Measurements from ENCODE around the gene ATXN10.

ATXN10 gene

DNA sequence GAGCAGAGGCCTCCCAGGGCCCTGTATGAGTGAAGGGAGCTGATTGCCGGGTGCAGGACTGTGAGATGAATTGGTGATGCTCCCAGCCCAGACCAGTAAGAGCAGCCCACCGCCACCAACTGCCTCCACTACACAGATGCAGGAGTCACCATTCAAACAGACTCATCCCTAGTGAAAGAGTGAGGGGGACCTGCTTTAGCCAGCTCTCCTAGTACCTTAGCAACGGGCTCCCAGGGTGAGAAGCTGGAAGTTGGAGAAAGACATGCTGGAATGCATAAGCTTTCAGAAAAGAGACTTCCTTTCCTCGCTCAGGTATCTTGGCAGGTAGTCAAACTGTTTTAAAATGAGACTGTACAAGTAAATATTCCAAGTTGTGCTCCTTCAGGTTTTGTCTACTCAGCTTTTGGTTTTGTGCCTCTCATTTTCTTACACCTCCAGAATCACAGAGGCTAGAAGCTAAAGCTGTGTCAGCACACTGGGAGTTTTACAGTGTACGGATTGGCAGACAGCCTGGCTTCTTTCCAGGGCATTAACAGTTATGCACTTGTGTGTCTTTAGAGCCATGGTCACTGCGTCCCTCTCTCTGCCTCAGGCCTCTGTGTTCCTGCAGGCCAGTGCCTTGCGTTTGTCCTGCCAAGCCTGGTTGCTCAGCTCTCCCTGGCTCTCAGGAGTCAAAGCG, 146.2 kb downstream of the ATXN10 start:
- TF ChIP-seq, protein P1, sequence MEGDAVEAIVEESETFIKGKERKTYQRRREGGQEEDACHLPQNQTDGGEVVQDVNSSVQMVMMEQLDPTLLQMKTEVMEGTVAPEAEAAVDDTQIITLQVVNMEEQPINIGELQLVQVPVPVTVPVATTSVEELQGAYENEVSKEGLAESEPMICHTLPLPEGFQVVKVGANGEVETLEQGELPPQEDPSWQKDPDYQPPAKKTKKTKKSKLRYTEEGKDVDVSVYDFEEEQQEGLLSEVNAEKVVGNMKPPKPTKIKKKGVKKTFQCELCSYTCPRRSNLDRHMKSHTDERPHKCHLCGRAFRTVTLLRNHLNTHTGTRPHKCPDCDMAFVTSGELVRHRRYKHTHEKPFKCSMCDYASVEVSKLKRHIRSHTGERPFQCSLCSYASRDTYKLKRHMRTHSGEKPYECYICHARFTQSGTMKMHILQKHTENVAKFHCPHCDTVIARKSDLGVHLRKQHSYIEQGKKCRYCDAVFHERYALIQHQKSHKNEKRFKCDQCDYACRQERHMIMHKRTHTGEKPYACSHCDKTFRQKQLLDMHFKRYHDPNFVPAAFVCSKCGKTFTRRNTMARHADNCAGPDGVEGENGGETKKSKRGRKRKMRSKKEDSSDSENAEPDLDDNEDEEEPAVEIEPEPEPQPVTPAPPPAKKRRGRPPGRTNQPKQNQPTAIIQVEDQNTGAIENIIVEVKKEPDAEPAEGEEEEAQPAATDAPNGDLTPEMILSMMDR (IDR thresholded peaks at IDR 0.05; ENCODE audit: insufficient read depth, low read length, poor library complexity, severe bottlenecking): no peak
- no peak for TF ChIP-seq EZH2phosphoT487 (conservative IDR thresholded peaks at IDR 0.05; ENCODE audit: low read length)
- Histone ChIP-seq H4K20me1 (ENCODE audit: low read depth, low read length) (no peaks in the 10 kb centered on the region), H3K9me3 (ENCODE audit: insufficient read depth, low read length) (no peaks in the 10 kb centered on the region), H3K27me3 (ENCODE audit: low read length) (no peaks in the 10 kb centered on the region), H3K4me3 (ENCODE audit: insufficient read depth, low read length, poor library complexity, severe bottlenecking) (no peak overlapping the region), H3K27ac (ENCODE audit: low read depth, low read length) (no peak overlapping the region), H3K36me3 (ENCODE audit: low read length) (peaks cover 7% of the 10 kb centered on the region; the same call in 1 of the 2 replicates), H3F3A (ENCODE audit: insufficient read depth) (no peaks in the 10 kb centered on the region), H3K79me2 (ENCODE audit: insufficient read depth, low read length) (no peaks in the 10 kb centered on the region), H3K4me2 (ENCODE audit: low read depth, low read length, poor library complexity, severe bottlenecking) (no peak overlapping the region), H2AFZ (ENCODE audit: low read depth, low read length, severe bottlenecking) (no peak overlapping the region), H3K9me2 (replicated peaks; ENCODE audit: insufficient read depth, low read length) (no peaks in the 10 kb centered on the region), H3K9ac (ENCODE audit: low read length) (no peak overlapping the region)

DNA sequence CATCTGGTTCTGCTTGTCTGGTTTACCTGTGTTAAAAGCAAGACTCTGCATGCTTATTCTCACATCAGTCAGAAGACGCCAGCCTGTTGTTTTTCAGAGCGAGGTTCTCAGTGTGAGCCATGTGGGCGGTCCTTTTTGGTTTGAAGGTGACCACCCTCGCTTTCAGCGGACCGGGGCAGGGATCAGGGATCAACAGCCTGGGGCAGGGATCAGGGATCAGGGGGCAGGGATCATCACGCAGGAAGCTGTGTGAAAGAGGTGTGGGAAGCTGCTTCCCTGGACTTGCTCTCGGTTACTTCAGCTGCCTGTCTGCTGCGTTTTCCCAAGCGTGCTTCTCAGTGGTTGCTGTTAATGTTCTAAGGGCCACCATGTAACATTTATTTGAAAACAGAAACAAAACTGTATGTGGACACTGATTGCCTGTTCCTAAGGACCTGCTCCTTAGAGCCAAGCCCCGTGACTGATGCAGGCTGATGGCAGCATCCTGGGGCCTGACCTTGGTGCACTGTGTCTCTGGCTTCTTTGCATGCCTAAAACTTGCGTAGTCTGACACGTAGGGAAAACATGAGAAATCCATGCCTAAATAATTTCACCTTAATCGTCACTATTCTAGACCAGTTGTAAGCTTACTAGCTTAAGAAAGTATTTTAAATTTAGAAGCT, 146.9 kb downstream of the ATXN10 start:
- no peak overlapping the region for H3K4me2 ChIP-seq (ENCODE audit: low read depth, low read length, poor library complexity, severe bottlenecking)
- no peaks in the 10 kb centered on the region for H3K9me2 ChIP-seq (replicated peaks; ENCODE audit: insufficient read depth, low read length)
- H3K9ac ChIP-seq (ENCODE audit: low read length): no peak overlapping the region
- no peaks in the 10 kb centered on the region for H3K79me2 ChIP-seq (ENCODE audit: insufficient read depth, low read length)
- no peaks in the 10 kb centered on the region for H3K9me3 ChIP-seq (ENCODE audit: insufficient read depth, low read length)
- no peak overlapping the region for H3K4me3 ChIP-seq (ENCODE audit: insufficient read depth, low read length, poor library complexity, severe bottlenecking)
- H4K20me1 ChIP-seq (ENCODE audit: low read depth, low read length): no peaks in the 10 kb centered on the region
- H3K27ac ChIP-seq (ENCODE audit: low read depth, low read length): no peak overlapping the region
- H3K27me3 ChIP-seq (ENCODE audit: low read length): no peaks in the 10 kb centered on the region
- TF ChIP-seq, protein P1 (IDR thresholded peaks at IDR 0.05; ENCODE audit: insufficient read depth, low read length, poor library complexity, severe bottlenecking): no peak
- no peak for TF ChIP-seq EZH2phosphoT487 (conservative IDR thresholded peaks at IDR 0.05; ENCODE audit: low read length)
- peaks cover 8% of the 10 kb centered on the region; the same call in 1 of the 2 replicates for H3K36me3 ChIP-seq (ENCODE audit: low read length)
- H3F3A ChIP-seq (ENCODE audit: insufficient read depth): no peaks in the 10 kb centered on the region
- H2AFZ ChIP-seq (ENCODE audit: low read depth, low read length, severe bottlenecking): no peak overlapping the region

DNA sequence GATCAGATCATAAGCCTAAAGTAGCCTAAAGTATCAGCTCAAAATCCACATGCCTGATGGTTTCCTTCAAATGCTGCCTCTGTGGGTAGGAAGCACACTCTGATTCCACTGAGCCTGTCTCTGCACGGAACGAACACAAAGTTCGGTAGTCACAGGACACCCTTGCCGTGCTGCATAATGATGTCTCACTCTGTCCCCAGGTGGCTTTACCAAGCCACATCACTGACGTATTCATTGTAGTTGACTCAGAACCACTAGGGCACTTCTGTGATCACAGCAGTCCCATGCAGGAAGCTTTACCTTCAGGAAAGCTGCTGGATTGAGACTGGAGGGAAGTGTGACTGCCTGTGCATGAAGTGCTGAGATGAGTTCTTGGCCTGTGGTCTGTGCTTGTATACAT, 147.7 kb downstream of the ATXN10 start:
- no peak overlapping the region for H2AFZ ChIP-seq (ENCODE audit: low read depth, low read length, severe bottlenecking)
- H3K9me2 ChIP-seq (replicated peaks; ENCODE audit: insufficient read depth, low read length): no peaks in the 10 kb centered on the region
- no peak overlapping the region for H3K27ac ChIP-seq (ENCODE audit: low read depth, low read length)
- no peaks in the 10 kb centered on the region for H3K9me3 ChIP-seq (ENCODE audit: insufficient read depth, low read length)
- no peaks in the 10 kb centered on the region for H3K27me3 ChIP-seq (ENCODE audit: low read length)
- H3K79me2 ChIP-seq (ENCODE audit: insufficient read depth, low read length): no peaks in the 10 kb centered on the region
- H4K20me1 ChIP-seq (ENCODE audit: low read depth, low read length): no peaks in the 10 kb centered on the region
- no peaks in the 10 kb centered on the region for H3F3A ChIP-seq (ENCODE audit: insufficient read depth)
- H3K36me3 ChIP-seq (ENCODE audit: low read length): peaks cover 11% of the 10 kb centered on the region; the same call in 1 of the 2 replicates
- no peak overlapping the region for H3K4me3 ChIP-seq (ENCODE audit: insufficient read depth, low read length, poor library complexity, severe bottlenecking)
- no peak overlapping the region for H3K9ac ChIP-seq (ENCODE audit: low read length)
- no peak for TF ChIP-seq EZH2phosphoT487 (conservative IDR thresholded peaks at IDR 0.05; ENCODE audit: low read length)
- TF ChIP-seq, protein P1 (IDR thresholded peaks at IDR 0.05; ENCODE audit: insufficient read depth, low read length, poor library complexity, severe bottlenecking): no peak
- no peak overlapping the region for H3K4me2 ChIP-seq (ENCODE audit: low read depth, low read length, poor library complexity, severe bottlenecking)
